SK-N-DZ (cell line): ENCODE measurements around the gene TSPEAR.
"Not testable (repeated sequence)": the region's sequence is repeated elsewhere in the genome, so short reads cannot be mapped to it uniquely, and the experiment has no call there.

ENCODE experiments used
- DNase-seq: peaks from one replicate; pipeline ENCODE4 v3.0.0-alpha.2; 2015; ENCODE audit warnings: low spot score

The TSPEAR gene

DNA sequence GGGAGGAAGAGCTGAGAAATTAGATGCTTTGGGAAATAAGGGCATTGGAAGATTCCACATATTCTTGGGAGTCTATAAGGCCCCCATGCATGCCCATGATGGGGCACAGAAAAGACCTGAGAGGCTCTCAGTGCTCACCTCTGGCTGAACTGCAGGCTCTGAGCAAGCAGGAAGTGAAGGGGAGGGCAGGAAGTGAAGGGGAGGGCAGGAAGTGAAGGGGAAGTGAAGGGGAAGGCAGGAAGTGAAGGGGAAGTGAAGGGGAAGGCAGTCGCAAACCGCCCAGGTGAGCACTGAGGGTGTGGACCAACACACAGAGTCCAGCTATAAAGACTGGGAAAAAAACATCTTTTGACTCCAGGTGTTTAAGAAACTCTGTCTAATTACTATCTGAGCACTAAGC, 80.9 kb downstream of the TSPEAR start:
- no peak for DNase-seq

DNA sequence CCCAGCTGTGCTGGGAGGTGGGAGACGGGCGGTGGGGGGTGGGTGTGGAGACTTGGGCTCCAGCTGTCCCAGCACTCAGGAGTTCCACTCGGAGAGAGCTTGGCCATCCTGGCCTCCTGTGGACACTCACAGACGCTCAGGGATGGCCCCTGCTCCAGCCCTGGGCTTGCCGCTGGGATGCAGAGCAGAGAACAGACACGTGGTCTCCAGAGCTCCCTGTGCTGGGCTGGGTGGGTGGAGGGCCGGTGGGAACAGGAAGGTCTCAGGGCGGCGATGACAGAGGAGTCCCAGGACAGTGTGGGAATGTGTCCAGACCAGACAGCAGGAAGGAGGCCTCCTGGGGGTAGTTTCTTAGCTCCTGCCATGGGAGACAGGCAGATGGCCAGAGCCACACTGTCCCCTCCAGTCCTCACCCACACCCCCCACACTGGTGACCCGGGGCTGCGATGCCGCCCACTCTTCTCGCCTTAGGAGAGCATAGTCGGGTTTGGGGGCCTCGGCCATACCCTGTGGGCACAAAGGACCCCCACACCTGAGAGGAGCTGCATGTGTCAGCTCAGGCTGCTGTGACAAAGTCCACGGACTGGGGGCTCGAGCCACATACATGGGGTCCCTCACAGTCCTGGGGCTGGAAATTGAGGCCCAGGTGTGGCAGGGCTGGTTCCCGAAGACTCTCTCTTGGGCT, 82.5 kb downstream of the TSPEAR start:
- DNase-seq = no peak

DNA sequence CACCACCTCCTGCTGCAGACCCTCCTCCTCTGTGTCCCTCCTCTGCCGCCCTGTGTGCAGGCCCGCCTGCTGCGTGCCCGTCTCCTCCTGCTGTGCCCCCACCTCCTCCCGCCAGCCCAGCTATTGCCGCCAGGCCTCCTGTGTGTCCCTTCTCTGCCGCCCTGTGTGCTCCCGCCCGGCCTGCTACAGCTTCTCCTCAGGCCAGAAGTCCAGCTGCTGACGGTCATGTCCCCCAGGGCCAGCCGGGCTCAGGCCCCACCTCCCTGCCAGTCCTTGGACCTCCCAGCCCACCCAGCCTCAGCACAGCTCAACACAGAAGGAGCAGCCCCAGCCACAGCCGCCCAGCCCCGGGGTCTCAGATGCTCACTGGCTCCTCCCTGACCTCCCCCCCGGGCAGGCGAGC, 83.5 kb downstream of the TSPEAR start:
- not testable (repeated sequence) for DNase-seq

DNA sequence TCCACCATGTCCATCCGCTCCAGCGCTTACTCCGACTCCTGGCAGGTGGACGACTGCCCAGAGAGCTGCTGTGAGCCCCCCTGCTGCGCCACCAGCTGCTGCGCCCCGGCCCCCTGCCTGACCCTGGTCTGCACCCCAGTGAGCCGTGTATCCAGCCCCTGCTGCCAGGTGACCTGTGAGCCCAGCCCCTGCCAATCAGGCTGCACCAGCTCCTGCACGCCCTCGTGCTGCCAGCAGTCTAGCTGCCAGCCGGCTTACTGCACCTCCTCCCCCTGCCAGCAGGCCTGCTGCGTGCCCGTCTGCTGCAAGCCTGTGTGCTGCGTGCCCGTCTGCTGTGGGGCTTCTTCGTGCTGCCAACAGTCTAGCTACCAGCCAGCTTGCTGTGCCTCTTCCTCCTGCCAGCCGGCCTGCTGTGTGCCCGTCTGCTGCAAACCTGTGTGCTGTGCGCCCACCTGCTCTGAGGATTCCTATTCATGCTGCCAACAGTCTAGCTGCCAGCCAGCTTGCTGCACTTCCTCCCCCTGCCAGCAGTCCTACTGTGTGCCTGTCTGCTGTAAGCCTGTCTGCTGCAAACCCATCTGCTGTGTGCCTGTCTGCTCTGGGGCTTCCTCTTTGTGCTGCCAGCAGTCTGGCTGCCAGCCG, 84.1 kb downstream of the TSPEAR start:
- DNase-seq = not testable (repeated sequence)

- no peak for DNase-seq
Observed at GRCh38 chr21:44626673-44627143, 84.7 kb downstream of the TSPEAR start, which contains the start of gene KRTAP10-9. Gene KRTAP10-9 (plus strand): TSS chr21:44627093. CDS start chr21:44627172, 79 bp downstream.

- DNase-seq = no peak
Observed at GRCh38 chr21:44626262-44626661, 85.1 kb downstream of the TSPEAR start.

DNA sequence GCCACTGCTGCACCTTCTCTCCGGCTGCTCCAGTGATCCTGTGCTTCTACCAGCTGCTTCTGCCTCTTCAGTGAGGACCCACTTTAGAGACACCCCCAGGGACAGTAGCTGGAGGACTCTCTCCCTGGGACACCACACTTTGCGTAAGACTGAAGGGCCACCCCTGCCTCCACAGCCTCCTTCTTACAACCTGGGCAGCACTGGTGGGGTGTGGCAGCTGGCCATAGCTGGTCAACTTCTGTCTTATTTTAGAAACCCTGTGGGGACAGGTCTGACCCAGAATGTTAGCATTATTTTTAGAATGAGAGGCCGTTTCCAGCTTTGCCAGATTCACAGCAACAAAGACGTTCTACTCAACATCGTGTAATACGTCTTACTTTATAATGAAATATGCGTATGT, 85.6 kb downstream of the TSPEAR start:
- DNase-seq = no peak

GRCh38 chr21:44623575-44623974, 87.8 kb downstream of the TSPEAR start:
- no peak for DNase-seq

- DNase-seq = no peak
Observed at GRCh38 chr21:44619886-44620285, 91.5 kb downstream of the TSPEAR start.

DNA sequence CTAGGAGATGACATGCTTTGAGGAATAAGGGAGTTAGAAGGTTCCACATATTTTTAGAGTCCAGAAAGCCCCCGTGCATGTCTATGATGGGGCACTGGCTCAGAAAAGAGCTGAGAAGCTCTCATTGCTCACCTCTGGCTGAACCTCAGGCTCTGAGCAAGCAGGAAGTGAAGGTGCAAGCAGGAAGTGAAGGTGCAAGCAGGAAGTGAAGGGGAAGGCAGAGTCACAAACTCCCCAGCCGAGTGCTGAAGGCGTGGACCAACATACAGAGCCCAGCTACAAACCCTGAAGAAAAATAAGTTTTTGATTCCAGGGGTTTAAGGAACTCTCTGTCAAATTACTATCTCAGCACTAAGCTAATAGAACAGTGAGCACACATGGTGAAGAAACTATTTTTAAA, 92.5 kb downstream of the TSPEAR start:
- DNase-seq = no peak

- DNase-seq = no peak
Observed at GRCh38 chr21:44618504-44618903, 92.9 kb downstream of the TSPEAR start.

GRCh38 chr21:44617071-44617501, 94.3 kb downstream of the TSPEAR start:
- DNase-seq = no peak

- no peak for DNase-seq
Observed at GRCh38 chr21:44616591-44616926, 94.8 kb downstream of the TSPEAR start.

GRCh38 chr21:44615911-44616590, 95.3 kb downstream of the TSPEAR start:
- DNase-seq = no peak

- no peak for DNase-seq
Observed at GRCh38 chr21:44615466-44615865, 95.9 kb downstream of the TSPEAR start.

- no peak for DNase-seq
Observed at GRCh38 chr21:44614961-44615391, 96.4 kb downstream of the TSPEAR start.

- no peak for DNase-seq
Observed at GRCh38 chr21:44614161-44614631, 97.2 kb downstream of the TSPEAR start.

DNA sequence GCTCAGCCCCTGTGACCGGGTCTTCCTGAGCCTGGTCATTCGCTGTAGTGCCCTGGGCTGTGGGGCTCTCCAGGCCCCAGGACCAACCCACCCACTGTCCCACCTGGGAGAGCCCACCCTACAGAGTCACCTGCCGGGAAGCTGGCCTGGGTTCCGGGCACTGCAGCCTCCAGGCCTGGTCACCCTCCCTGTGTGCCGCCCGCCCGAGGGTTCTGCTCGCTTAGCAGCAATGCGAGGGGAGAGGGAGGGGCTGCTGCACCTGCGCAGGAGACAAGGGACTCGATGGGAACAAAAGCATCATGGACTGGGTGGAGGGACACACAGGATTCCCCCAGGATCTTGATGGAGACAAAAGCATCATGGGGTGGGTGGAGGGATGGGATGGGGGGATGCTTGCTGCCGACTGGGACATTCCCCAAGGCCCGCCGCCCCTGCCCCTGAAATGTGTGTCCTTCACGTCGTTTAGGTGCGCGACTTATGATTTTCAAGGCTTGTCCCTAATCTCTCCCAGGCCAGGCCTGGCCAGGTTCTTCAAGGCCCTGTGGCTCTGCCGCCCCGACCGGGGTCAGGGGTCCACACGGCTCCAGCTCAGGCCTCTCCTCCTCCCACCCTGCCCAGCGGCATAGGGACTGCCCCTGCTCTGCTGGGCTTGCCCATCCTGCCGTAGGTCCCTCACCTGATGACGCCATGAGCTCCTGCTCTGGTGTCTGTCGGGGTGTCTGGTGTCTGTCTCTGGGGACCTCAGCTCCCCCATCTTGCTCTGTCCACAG, 97.8 kb downstream of the TSPEAR start:
- no peak for DNase-seq

DNA sequence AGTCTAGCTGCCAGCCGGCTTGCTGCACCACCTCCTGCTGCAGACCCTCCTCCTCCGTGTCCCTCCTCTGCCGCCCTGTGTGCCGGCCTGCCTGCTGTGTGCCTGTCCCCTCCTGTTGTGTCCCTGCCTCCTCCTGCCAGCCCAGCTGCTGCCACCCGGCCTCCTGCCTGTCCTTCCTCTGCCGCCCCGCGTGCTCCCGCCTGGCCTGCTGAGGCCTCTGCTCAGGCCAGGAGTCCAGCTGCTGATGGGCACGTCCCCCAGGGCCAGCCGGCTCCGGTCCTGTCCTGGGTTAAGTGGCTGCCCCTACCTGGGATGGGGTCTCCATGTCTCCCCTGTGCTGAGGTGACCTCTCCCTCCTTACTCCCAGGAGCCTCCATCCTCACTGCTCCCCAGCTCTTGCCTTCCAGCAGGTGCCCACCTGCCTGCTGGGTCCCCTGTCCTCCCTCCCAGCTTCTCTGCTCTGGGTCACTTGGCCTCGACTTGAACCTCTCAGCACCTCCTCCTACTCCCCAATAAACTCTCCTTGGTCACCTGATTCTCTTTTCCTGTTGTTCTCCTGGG, 98.6 kb downstream of the TSPEAR start:
- DNase-seq = no peak

DNA sequence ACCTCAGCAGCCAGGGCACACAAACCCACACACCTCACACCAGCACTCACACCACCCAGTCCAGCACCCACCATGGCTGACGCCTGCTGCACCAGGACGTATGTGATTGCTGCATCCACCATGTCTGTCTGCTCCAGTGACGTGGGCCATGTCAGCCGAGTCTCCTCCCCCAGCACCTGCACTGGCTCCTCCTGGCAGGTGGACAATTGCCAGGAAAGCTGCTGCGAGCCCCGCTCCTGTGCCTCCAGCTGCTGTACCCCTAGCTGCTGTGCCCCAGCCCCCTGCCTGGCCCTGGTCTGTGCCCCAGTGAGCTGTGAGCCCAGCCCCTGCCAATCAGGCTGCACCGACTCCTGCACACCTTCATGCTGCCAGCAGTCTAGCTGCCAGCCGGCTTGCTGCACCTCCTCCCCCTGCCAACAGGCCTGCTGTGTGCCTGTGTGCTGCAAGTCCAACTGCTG, 99.3 kb downstream of the TSPEAR start, which contains the start of gene KRTAP10-8:
Gene KRTAP10-8 (plus strand): TSS at position 51 of the 458 bp plus-strand sequence. CDS start 22 bp downstream, at position 73.
- DNase-seq = no peak

DNA sequence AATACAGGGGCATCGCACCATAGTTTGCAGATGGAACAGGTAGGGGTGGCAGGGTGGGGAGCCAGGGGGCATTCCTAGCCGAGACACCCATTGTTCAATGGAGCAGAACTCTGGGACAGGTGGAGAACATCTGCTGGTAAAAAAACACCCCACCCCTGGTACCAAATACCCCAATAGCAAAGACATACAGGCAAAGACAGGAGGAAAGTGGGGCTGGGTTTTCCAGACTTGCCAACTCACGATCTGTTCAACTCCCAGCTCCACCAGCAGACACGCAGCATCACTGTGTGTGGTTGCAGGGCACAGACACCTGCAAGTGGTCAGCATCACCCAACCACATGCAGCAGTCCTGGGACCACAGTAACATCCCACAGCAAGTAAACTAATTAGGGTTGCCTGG, 99.8 kb downstream of the TSPEAR start:
- no peak for DNase-seq
